Measurements from ENCODE around the gene PALM.
A peak's percentile ranks its signal among the peaks of the same experiment; 100 is the strongest.

PALM gene

DNA sequence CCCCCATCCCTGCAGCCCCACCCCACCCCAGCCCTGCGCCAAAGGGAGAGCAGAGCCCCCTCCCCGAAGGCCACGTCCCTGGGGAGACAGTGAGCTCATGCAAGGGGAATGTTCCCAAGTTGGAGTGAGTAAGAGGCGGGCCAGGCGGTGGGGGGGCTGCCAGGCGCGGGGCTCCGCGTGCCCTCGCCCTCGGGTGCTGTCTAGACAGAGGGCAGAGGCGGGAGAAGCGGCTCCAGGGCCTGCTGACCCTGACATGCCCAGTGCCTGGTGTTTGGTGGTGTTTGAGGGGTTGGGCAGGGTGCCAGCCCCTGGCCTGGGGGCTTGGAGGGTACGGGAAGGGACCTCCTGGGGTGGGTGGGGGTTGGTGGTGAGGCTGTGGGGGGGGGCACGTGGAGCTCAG lies 31.5 kb upstream of the PALM start:
- DNase-seq (ENCODE audit: low read depth), result peak; percentile 82
- peak overlapping the region; percentile 86 for H3K4me3 ChIP-seq (ENCODE audit: low read length)
- TF ChIP-seq, protein P1, sequence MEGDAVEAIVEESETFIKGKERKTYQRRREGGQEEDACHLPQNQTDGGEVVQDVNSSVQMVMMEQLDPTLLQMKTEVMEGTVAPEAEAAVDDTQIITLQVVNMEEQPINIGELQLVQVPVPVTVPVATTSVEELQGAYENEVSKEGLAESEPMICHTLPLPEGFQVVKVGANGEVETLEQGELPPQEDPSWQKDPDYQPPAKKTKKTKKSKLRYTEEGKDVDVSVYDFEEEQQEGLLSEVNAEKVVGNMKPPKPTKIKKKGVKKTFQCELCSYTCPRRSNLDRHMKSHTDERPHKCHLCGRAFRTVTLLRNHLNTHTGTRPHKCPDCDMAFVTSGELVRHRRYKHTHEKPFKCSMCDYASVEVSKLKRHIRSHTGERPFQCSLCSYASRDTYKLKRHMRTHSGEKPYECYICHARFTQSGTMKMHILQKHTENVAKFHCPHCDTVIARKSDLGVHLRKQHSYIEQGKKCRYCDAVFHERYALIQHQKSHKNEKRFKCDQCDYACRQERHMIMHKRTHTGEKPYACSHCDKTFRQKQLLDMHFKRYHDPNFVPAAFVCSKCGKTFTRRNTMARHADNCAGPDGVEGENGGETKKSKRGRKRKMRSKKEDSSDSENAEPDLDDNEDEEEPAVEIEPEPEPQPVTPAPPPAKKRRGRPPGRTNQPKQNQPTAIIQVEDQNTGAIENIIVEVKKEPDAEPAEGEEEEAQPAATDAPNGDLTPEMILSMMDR (conservative IDR thresholded peaks at IDR 0.05; ENCODE audit: low read length), result no peak

DNA sequence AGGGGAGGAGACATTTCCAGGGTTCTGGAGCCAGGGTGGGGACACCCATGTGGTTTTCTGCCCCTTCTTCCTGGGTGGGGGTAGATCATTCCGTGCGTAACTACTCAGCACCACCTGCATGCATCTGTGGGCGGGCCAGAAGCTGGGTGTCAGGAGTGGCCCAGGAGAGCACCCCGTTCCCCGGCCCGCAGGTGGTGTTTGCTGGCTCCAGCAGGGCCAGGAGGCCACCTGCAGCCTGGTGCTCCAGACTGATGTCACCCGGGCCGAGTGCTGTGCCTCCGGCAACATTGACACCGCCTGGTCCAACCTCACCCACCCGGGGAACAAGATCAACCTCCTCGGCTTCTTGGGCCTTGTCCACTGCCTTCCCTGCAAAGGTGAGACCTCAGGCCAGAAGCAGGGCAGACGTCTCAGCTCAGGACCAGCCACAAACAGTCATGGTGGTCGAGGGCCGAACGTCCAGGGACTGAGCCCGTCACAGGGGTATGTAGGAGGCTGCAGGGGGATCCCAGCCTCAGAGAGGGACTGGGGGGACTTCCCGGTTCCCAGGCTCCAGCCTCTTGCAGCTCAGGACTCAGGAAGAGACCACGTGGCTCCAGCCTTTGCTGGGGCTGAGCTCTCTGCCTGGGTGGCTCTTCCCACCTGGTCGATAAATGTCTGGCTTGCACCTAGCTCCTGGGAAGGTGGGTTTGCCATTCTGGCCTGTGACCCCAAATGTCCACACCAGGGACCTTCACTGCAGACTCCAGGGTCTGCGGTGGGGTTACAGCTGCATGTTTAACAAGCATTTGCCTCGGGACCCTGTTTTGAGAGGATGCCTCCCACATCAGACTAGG lies 30.9 kb upstream of the PALM start:
- H3K4me3 ChIP-seq (ENCODE audit: low read length), result peak overlapping the region; percentile 86
- DNase-seq (ENCODE audit: low read depth), result no peak

DNA sequence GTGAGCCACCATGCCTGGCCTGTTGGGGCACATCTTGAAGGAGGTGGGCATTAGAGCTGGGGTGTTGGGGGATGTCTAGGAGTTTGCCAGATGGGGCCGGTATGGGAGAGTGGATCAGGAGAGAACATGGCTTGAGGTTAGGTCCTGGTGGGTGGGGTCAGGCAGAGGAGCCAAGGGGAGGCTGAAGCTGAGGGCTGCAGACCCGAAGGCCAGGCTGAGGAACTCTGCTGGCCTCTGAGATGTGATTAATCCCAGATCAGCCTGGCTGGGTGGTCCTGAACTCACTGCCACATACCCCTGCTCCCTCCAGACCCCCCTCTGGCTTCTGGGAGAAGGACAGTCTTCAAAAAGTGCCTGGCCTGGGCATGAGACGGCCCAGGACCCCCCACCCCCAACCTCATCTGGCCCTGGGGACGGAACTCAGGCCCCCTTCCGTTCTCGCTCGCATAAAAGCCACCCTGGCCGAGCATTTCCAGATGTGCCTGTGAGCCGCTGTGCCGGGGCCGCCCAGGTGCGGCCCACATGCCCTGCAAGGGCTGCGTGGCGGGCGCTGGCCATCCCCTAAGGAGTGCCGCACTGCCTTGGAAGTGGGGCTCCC lies 29.8 kb upstream of the PALM start:
- TF ChIP-seq, protein P1 (conservative IDR thresholded peaks at IDR 0.05; ENCODE audit: low read length), result no peak
- no peak for DNase-seq (ENCODE audit: low read depth)
- peak overlapping the region; percentile 58 for H3K4me3 ChIP-seq (ENCODE audit: low read length)

More for the DNA sequence above, 30.9 kb upstream of the PALM start:
- TF ChIP-seq, protein P1 (conservative IDR thresholded peaks at IDR 0.05; ENCODE audit: low read length), result no peak

DNA sequence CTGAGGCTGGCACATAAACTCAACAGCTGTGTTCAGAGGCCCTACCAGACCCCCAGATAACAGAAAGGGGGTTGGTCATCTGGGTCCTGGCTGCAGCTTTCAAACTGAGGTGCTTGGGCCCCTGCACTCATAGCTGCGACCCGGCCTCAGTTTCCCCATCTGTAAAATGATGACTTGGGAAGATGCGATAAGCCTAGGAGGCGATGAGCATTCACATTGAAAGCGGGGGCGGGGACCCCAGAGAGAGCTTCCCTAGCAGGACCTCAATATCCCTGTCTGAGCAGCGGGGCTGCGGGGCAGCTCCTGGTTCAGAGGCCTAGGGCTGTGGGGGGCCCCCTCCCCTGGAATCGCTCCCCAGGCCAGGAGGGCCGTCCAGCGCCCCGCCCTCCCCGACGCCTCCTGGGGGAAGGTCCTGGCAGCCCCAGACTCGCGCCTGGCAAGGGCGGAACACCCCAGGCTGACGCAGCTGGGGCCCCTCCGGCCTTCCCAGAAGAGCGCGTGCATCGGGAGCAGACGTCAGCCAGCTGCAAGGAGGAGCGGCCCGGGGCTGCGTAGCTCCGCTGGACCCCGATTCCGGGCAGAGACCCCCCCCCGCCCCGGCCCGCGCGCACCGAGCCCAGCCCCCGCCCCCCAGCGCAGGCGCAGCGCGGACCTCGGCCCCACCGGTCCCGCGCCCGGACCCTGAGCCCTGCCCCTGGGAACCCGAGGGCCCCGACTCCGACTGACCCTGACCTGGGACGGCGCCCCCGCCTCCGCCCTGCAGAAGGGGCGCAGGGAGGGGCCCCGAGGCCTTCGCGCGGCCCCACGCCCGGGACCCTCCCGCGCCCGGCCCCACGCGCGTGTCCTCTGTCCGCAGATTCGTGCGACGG lies 29.1 kb upstream of the PALM start:
- peak; percentile 72 for DNase-seq (ENCODE audit: low read depth)
- TF ChIP-seq, protein P1 (conservative IDR thresholded peaks at IDR 0.05; ENCODE audit: low read length), result no peak
- peak overlapping the region; percentile 58 for H3K4me3 ChIP-seq (ENCODE audit: low read length)

DNA sequence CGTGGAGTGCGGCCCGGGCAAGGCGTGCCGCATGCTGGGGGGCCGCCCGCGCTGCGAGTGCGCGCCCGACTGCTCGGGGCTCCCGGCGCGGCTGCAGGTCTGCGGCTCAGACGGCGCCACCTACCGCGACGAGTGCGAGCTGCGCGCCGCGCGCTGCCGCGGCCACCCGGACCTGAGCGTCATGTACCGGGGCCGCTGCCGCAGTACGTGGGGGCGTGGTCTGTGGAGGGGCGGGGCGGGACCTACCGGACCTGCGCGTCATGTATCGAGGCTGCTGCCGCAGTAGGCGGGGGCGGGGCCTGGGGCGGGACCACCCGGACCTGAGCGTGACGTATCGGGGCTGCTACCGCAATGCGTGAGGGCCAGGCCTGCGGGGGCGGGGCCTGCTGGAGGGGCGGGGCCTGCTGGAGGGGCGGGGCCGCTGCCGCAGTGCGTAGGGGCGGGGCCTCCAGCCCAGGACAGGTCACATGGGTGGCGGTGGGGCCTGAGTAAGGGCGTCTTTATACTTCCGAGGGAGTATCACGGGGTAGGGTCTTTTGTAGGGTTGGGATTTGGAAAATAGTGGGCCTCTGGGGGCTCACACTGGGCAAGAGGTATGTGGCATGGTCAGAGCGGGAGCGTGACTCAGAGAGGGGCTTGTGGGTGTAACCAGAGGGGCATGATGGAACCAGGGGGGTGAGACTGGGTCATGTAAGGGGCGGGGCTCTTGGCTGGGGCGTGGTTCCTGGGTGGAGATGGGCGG lies 28.3 kb upstream of the PALM start:
- peak overlapping the region; percentile 62 for H3K4me3 ChIP-seq (ENCODE audit: low read length)
- TF ChIP-seq, protein P1 (conservative IDR thresholded peaks at IDR 0.05; ENCODE audit: low read length), result peak; percentile 29
- DNase-seq (ENCODE audit: low read depth), result peak; percentile 98
